AG08395 (cell line): ENCODE results near the gene PLIN3.
A peak's percentile ranks its signal among the peaks of the same experiment; 100 is the strongest.
"Not testable (repeated sequence)": the region's sequence is repeated elsewhere in the genome, so short reads cannot be mapped to it uniquely, and the experiment has no call there.

Experiments used
- DNase-seq: peaks from one replicate; pipeline ENCODE4 v3.0.0; 2012; ENCODE audit warnings: mixed read lengths, low spot score

The PLIN3 gene

GRCh38 chr19:4807188-4807587, 60.3 kb downstream of the PLIN3 start:
- no peak for DNase-seq

- no peak for DNase-seq
Observed at GRCh38 chr19:4806384-4806783, 61.1 kb downstream of the PLIN3 start.

- DNase-seq: not testable (repeated sequence)
Observed at GRCh38 chr19:4805140-4805539, 62.3 kb downstream of the PLIN3 start.

- DNase-seq: peak; percentile 50
Observed at GRCh38 chr19:4803736-4804695, 63.5 kb downstream of the PLIN3 start.

GRCh38 chr19:4802711-4803110, 64.8 kb downstream of the PLIN3 start:
- no peak for DNase-seq

GRCh38 chr19:4801085-4801619, 66.3 kb downstream of the PLIN3 start:
- DNase-seq: no peak

GRCh38 chr19:4800591-4801081, 66.8 kb downstream of the PLIN3 start:
- DNase-seq: no peak

GRCh38 chr19:4795400-4795799, 72.1 kb downstream of the PLIN3 start:
- DNase-seq: no peak

- DNase-seq: no peak
Observed at GRCh38 chr19:4794971-4795370, 72.5 kb downstream of the PLIN3 start.

GRCh38 chr19:4793278-4793677, 74.2 kb downstream of the PLIN3 start:
- DNase-seq: not testable (repeated sequence)

GRCh38 chr19:4792866-4793195, 74.6 kb downstream of the PLIN3 start:
- DNase-seq: not testable (repeated sequence)

GRCh38 chr19:4792019-4792865, 75.2 kb downstream of the PLIN3 start:
- not testable (repeated sequence) for DNase-seq

GRCh38 chr19:4791183-4792018, 76.1 kb downstream of the PLIN3 start, which contains the start of gene FEM1A:
FEM1A (plus strand) TSS chr19:4791734; CDS start chr19:4791855, 121 bp downstream.
- peak; percentile 98 for DNase-seq
